Muscle layer of duodenum (tissue), 2 donors: ENCODE measurements around the gene PLA2G6.

ENCODE experiments used
- H3K27ac ChIP-seq: one replicate; pipeline ENCODE4 v1.7.0; 2013; ENCODE audit warnings: mild to moderate bottlenecking, low read length
- H3K27me3 ChIP-seq: one replicate; pipeline ENCODE4 v1.7.0; 2013; ENCODE audit warnings: low read depth, mild to moderate bottlenecking, control low read depth, low read length
- H3K36me3 ChIP-seq, 2 donors: one replicate each; pipeline ENCODE4 v1.7.0; 2013; ENCODE audit warnings: low read length in 2 of 2, control low read depth in 1 of 2, mild to moderate bottlenecking in 1 of 2; ENCODE audit not compliant: insufficient read depth in 2 of 2, control insufficient read depth in 1 of 2
- H3K4me1 ChIP-seq, 2 donors: one replicate each; pipeline ENCODE4 v1.7.0; 2013; ENCODE audit warnings: low read length in 2 of 2, mild to moderate bottlenecking in 2 of 2, control low read depth in 1 of 2, moderate library complexity in 1 of 2; ENCODE audit not compliant: insufficient read depth in 2 of 2, control insufficient read depth in 1 of 2
- H3K4me3 ChIP-seq, 2 donors: one replicate each; pipeline ENCODE4 v1.7.0; 2013; ENCODE audit warnings: low read length in 2 of 2, low read depth in 1 of 2, mild to moderate bottlenecking in 1 of 2
- H3K9me3 ChIP-seq, 2 donors: one replicate each; pipeline ENCODE4 v1.7.0; 2013; ENCODE audit warnings: low read length in 2 of 2, control low read depth in 1 of 2, mild to moderate bottlenecking in 1 of 2; ENCODE audit not compliant: control insufficient read depth in 1 of 2
- donor health status: healthy.

The PLA2G6 gene, protein sequence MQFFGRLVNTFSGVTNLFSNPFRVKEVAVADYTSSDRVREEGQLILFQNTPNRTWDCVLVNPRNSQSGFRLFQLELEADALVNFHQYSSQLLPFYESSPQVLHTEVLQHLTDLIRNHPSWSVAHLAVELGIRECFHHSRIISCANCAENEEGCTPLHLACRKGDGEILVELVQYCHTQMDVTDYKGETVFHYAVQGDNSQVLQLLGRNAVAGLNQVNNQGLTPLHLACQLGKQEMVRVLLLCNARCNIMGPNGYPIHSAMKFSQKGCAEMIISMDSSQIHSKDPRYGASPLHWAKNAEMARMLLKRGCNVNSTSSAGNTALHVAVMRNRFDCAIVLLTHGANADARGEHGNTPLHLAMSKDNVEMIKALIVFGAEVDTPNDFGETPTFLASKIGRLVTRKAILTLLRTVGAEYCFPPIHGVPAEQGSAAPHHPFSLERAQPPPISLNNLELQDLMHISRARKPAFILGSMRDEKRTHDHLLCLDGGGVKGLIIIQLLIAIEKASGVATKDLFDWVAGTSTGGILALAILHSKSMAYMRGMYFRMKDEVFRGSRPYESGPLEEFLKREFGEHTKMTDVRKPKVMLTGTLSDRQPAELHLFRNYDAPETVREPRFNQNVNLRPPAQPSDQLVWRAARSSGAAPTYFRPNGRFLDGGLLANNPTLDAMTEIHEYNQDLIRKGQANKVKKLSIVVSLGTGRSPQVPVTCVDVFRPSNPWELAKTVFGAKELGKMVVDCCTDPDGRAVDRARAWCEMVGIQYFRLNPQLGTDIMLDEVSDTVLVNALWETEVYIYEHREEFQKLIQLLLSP

DNA sequence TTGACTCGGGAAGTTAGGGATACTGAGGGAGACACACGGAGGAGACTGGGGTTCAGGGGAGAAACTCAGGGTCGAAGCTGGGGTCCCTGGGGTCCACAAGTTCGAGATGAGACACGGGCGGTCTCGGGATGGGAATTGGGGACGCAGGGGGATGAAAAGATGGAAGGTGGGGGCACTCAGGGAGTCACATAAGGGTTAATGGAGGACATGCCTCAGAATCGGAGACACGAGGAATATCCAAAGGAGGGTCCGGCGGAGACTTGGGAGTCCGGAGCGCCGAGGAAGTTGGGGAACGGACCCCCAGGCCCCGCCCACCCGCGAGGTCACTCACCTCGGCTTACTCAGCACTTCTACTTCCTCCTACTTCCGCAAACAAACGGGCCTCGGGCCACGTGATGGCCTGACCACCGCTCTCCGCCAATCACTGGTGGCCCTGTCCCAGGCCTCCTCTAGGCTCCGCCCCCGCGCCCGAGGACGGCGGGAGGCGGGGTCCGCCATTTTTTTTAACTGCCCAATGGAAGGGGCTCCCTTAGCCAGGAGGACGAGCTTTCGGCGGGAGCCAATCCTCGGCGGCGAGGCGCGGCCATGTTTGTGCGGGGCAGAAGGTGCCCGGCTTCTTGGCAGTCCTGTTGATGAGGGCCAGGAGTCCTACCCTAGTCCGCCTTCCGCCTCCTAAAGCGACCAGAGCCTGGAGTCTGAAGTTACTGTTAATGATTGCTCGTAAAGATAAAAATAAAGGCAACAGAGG is at the start of gene PLA2G6:
PLA2G6 (minus strand) TSS at position 378 of the 748 bp plus-strand sequence. CDS start 12,404 bp downstream, outside the sequence.
- Histone ChIP-seq H3K4me3 (peak within 1 kb of the TSS; percentile 65 to 83), H3K27ac (peak within 1 kb of the TSS; percentile 97), H3K9me3 (no peaks in the 10 kb centered on the region), H3K27me3 (no peaks in the 10 kb centered on the region), H3K4me1 (peaks cover 12 to 21% of the 10 kb centered on the region in 2 donors), H3K36me3 (peaks cover 0 to 18% of the 10 kb centered on the region in 2 donors)

DNA sequence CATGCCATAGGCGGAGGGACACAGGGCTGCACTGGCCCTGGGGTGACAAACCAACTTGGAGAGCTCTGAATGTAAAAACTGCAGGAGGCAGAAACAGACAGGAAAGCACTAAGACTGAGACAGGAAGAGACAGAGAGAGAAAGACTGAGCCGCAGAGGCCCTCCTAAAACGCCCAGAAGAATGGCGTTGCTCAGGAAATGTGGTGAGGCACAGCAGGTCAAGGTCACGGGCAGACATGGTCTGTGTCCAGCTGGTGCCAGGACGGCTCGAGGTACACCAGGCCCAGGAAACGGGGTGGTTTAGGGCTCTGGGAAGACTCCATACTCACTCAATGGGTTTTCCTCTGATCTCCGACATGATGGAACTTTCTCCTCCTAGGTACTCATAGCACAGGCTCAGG is 49.3 kb upstream of the PLA2G6 start:
- H3K4me1 ChIP-seq: peaks cover 6 to 11% of the 10 kb centered on the region in 2 donors
- no peak overlapping the region for H3K4me3 ChIP-seq
- no peaks in the 10 kb centered on the region for H3K27me3 ChIP-seq
- H3K27ac ChIP-seq: no peak overlapping the region
- peaks cover 45 to 70% of the 10 kb centered on the region in 2 donors for H3K36me3 ChIP-seq
- no peaks in the 10 kb centered on the region for H3K9me3 ChIP-seq

DNA sequence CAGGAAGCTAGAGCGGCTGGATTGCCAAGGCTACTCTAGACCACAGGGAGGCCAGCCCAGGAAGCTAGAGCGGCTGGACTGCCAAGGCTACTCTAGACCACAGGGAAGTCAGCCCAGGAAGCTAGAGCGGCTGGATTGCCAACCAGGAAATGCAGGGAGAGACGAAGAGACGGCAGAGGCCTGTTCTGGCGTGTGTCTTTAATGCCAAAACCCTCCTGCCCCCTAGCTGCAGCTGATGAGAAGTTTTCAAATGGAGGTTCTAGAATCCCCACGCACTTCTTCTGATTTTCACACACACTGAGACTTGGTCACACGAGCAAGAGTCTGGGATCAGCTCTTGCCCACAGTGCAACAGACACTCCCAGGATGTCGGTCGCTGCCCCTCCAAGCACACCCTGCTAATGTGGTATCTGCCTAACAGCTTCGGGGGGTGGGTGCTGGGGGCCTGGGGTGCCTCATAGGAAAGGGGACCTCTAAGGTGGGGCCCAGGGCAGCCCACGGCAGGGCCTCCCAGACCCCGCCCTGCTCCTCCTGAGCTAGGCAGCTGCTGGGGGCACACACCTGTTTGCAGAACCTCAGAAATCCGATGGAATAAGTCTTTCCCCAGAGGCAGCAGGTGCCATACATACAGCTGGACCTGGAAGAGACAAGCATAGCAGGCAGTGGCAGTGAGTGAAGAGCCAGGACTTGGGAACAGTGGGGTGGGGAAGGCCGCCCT is 48.6 kb upstream of the PLA2G6 start:
- Histone ChIP-seq H3K36me3 (peaks cover 38 to 74% of the 10 kb centered on the region in 2 donors), H3K27me3 (no peaks in the 10 kb centered on the region), H3K4me1 (peaks cover 6 to 11% of the 10 kb centered on the region in 2 donors), H3K9me3 (no peaks in the 10 kb centered on the region), H3K4me3 (no peak overlapping the region), H3K27ac (no peak overlapping the region)

DNA sequence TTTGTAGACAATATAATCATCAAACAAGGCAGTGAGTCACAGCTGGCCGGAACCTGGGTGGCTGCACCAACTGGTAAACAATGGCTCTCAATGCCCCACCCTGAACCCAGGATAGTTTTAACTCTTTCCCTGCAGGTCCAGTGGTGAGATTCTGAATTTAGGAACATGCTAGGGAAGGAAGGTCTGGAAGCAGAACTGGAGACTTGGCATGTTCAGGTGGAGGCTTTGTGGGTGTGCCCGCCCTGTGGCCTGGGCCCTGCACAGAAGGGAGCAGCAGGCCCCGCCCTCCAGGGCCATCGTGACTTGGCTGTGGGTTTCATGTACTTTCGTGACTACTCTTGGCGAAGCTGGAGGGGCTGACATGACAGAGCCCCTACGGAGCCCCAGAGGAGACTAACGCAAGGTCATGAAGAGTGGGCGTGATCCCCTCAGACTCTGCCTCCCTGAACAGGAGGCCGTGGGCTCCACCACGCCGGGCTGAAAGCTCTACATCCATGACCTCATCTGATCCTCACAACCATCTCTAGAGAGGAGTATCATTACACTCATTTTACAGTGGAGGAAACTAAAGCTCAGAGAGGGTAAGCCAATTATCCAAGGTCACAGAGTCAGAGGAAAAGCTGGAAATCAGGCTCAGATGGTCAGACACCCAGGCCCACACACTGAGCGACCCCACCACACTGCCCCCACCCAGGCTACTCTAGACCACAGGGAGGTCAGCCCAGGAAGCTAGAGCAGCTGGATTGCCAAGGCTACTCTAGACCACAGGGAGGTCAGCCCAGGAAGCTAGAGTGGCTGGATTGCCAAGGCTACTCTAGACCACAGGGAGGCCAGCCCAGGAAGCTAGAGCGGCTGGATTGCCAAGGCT is 47.5 kb upstream of the PLA2G6 start:
- H3K27ac ChIP-seq: peak overlapping the region; percentile 72
- no peak overlapping the region for H3K4me3 ChIP-seq
- peaks cover 6 to 11% of the 10 kb centered on the region in 2 donors for H3K4me1 ChIP-seq
- H3K9me3 ChIP-seq: no peaks in the 10 kb centered on the region
- H3K36me3 ChIP-seq: peaks cover 35 to 76% of the 10 kb centered on the region in 2 donors
- H3K27me3 ChIP-seq: no peaks in the 10 kb centered on the region

DNA sequence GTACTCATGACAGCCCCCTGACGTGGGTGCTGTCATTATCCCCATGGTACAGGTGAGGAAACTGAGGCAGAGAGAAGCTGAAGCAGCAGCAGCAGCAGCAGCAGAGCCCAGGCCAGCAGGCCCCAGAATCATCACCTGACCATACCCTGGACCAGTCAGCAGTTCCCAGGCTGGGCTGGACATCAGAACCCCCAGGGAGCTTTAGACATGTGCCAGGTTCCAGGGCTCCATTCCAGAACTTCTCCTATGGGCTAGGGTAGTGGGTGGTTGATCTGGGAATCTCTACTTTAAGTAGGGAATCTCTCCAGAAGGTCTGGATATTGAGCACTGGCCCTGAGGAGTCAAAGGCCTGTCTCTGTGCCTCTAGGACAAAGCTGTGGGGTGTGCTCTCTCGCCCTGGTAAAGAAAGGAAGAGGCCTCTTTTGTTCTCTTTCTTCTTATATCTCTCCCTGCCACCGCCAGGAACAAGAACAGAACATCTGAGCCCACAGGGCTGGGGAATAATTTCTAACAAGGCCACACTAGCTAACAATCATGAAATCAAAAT is 46.8 kb upstream of the PLA2G6 start:
- no peaks in the 10 kb centered on the region for H3K27me3 ChIP-seq
- peaks cover 38 to 78% of the 10 kb centered on the region in 2 donors for H3K36me3 ChIP-seq
- no peak overlapping the region for H3K4me3 ChIP-seq
- no peaks in the 10 kb centered on the region for H3K9me3 ChIP-seq
- H3K27ac ChIP-seq: no peak overlapping the region
- peaks cover 6 to 11% of the 10 kb centered on the region in 2 donors for H3K4me1 ChIP-seq

DNA sequence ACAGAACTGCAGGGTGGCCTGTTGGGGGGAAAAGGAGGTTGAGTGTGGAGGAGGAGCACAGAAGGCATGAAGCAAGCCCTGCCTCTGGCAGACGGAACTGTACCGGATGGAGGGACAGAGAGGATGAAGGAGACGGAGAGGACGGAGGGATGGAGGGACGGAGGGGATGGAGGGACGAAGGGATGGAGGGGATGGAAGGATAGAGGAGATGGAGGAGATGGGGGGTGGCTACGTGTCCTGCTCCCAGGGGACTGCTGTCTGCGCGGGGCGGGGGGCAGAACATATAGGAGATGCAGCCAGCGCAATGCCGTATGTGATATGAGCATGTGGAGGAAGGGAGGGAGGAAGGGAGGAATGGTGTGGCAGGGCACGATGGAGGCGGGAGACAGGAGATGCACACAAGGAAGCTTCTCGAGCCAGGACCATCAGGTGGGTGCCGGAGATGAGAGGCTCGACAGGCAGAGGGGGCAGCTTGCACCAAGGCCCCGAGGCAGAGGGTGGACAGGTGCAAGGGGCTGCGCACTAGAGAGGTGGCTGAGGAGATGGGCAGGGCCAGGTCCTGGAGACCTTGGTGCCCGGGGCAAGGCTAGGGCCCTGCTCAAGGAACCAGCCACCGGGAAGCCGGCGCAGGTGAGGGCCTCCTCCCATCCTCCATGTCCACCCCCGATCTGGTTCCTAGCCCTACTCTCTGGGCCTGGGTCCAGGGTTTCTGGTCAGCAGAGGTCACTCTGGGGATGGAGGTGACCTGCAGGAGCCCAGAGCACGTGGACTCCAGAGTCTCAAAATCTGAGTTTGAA is 45.4 kb upstream of the PLA2G6 start:
- Histone ChIP-seq H3K9me3 (no peaks in the 10 kb centered on the region), H3K36me3 (peaks cover 26 to 79% of the 10 kb centered on the region in 2 donors), H3K4me1 (peaks cover 6 to 11% of the 10 kb centered on the region in 2 donors), H3K4me3 (no peak overlapping the region), H3K27ac (no peak overlapping the region), H3K27me3 (no peaks in the 10 kb centered on the region)

DNA sequence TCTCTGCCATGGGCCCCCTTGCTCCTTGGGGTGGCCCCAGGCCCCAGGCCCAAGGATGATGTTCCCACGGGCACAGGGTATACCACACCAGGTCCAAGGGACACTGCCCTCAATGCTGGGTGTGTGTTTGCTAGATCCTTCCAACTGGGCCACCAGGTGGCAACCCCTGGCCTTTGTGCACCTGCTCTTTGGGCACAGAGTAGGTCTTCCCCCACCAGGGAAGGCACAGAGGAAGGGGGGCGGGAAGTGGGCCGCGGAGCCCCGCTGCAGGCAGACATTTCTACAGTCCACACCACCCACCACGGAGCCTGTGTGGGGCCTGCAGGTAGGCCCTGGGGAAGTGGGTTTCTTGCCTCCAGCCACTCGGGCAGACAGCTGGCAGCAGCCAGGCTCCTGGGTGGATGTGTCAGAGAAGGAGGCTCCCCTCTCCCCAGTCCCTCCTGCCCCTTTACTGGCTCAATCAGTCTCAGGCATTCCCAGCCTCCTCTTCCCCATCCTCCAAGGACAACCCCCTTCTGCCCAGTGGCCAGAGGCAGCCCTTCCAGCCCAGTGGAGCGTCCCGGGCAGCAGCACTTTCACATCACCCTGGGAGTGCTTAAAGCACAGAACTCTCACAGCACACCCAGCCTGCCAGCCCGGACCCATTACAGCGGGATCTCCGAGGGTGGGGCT is 41.8 kb upstream of the PLA2G6 start:
- Histone ChIP-seq H3K4me1 (peaks cover 4 to 17% of the 10 kb centered on the region in 2 donors), H3K9me3 (no peaks in the 10 kb centered on the region), H3K4me3 (no peak overlapping the region), H3K27me3 (no peaks in the 10 kb centered on the region), H3K36me3 (peaks cover 23 to 76% of the 10 kb centered on the region in 2 donors), H3K27ac (no peak overlapping the region)

DNA sequence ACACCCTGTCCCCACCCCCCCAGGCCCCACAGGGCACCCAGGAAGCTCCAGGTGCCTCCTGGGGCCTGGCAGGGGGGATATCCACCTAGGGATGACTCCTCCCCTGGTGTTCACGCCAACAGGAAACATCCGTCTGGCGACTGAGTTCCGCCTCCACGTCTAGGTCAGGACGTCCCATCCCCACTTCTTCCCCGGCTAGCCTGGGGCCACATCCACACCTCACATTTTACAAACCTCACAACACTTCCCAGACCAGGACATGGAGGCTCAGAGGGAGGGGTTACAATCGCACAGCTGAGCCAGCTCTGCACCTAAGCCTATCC is 41.1 kb upstream of the PLA2G6 start:
- Histone ChIP-seq H3K9me3 (no peaks in the 10 kb centered on the region), H3K4me3 (no peak overlapping the region), H3K4me1 (peaks cover 6 to 21% of the 10 kb centered on the region in 2 donors), H3K27me3 (no peaks in the 10 kb centered on the region), H3K36me3 (peaks cover 23 to 70% of the 10 kb centered on the region in 2 donors), H3K27ac (no peak overlapping the region)
